NCI-H1436 (cell line): ENCODE data around the gene KDM3A.
"Not testable (repeated sequence)": the region's sequence is repeated elsewhere in the genome, so short reads cannot be mapped to it uniquely, and the experiment has no call there.

Source experiments
- DNase-seq: peaks from one replicate; lab custom pipeline; 2025; lab: John Stamatoyannopoulos, UW

KDM3A gene

GRCh38 chr2:86480105-86480504 lies 38.9 kb downstream of the KDM3A start:
- no peak for DNase-seq

DNA sequence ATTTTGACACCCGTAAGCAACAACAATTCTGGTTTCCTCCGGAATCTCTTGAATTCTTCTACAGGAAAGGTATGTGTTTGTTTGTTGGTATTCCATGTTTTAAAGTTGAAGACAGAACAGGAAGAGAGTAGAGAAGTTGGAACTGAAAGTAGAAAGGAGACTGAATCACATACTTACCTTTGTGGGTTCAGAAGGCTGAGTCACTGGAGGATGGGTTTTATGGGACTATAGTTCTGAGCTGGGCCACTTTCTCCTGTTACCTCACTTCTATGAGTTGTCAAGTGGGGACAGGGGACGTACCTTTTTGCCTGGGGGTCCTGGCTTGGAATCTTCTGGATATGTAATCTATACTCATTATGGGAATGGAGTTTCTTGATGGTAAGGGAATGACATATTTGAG lies 40.9 kb downstream of the KDM3A start:
- no peak for DNase-seq

DNA sequence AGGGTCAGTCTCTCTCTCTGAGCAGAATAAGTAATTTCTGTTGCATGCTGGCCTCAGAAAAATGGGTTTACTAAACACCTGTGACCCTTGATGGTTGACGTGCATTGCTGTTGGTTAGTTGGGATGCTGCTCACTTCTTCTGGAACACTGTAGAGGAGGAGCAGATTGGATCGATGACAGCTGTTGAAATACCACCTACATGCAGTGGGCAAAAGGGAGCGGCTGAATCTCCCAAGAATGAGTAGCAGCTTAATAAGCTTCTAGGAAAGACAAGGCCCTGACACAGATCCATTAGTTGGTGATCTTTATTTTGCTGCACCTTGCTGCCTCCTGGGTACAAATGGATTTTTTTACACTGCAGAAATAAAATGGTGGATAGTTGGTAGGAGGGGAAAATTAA lies 43.2 kb downstream of the KDM3A start:
- DNase-seq: no peak

- no peak for DNase-seq
These were observed 43.9 kb downstream of the KDM3A start for GRCh38 chr2:86485103-86485502.

GRCh38 chr2:86485802-86486201 lies 44.6 kb downstream of the KDM3A start:
- no peak for DNase-seq

DNA sequence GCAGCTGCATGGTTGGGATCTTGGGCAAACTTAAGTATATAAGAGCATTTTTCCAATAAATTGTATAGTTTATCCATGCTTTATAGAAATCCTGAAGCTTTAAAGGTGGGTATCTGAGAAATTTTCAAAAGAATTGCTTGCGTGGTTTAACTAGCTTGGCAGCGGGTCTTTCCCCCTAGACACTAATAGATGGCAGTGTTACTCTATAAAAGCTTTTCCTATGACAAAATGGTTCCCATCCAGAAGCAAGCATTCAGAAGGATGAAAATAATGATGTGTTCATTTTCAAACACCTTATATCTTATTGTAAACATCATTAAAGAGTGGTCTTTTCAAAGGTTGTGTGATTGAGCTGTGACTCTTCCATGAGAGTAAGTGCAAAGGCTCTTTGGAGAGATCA lies 45.9 kb downstream of the KDM3A start:
- DNase-seq: no peak

- DNase-seq: no peak
These were observed 47.5 kb downstream of the KDM3A start for GRCh38 chr2:86488561-86489250.

DNA sequence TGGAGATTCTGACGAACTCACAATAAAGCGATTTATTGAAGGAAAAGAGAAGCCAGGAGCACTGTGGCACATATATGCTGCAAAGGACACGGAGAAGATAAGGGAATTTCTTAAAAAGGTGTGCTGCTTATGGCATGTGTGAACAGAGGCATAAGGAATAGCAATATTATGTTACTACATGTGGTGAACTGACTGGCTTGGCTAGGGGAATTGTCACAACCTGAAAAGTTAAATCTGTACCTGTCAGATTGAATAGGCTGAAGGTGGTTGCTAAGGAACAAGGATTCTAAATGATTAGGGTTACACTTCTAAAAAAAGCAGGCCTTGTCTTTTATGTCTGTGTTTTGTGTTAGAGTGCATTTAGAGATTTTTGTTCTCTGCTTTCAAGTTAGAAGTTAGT lies 48.4 kb downstream of the KDM3A start:
- no peak for DNase-seq

DNA sequence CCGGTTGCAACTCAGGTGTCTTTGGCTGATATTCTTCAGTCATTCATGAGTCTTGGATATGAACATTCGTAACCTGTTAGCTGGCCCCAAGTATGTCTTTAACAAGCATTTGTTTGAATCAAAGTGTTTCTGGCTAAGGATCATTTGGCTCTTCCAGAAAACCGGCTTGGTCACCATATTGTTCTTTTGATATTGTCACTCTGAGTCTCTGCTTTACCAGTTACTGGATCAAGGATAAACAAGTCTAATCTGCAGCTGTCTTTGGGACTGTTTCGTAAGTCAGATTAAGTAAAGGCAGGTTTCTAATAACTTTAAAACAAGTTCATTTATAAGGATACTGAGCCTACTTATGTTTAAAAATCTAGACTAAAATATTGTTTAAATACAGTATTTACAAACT lies 49.1 kb downstream of the KDM3A start:
- DNase-seq: no peak

- DNase-seq: no peak
These were observed 49.9 kb downstream of the KDM3A start for GRCh38 chr2:86491088-86491487.

GRCh38 chr2:86492048-86492453 lies 50.9 kb downstream of the KDM3A start:
- DNase-seq: no peak

GRCh38 chr2:86496391-86496790 lies 55.2 kb downstream of the KDM3A start:
- DNase-seq: not testable (repeated sequence)

GRCh38 chr2:86498468-86499260 lies 57.5 kb downstream of the KDM3A start:
- DNase-seq: no peak

- DNase-seq: no peak
These were observed 58.2 kb downstream of the KDM3A start for GRCh38 chr2:86499326-86499725.

DNA sequence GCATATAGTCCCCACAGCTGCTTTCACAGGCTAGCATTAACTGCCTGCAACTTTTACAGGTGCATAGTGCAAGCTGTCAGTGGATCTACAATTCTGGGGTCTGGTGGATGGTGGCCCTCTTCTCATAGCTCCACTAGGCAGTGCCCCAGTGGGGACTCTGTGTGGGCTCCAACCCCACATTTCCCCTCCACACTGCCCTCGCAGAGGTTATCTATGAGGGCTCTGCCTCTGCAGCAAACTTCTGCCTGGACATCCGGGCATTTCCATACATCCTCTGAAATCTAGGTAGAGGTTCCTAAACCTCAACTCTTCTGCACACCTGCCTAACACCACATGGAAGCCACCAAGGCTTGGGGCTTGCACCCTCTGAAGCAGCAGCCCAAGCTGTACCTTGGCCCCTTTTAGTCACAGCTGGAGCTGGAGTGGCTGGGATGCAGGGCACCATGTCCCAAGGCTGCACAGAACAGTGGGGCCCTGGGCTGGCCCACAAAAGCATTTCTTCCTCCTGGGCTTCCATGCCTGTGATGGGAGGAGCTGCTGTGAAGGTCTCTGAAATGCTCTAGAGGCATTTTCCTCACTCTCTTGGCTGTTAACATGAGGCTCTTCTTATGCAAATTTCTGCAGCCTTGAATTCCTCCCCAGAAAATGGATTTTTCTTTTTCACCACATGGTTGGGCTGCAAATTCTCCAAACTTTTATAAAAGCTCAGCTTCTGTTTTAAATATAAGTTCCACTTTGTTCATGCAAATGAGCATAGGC lies 59.3 kb downstream of the KDM3A start:
- no peak for DNase-seq

DNA sequence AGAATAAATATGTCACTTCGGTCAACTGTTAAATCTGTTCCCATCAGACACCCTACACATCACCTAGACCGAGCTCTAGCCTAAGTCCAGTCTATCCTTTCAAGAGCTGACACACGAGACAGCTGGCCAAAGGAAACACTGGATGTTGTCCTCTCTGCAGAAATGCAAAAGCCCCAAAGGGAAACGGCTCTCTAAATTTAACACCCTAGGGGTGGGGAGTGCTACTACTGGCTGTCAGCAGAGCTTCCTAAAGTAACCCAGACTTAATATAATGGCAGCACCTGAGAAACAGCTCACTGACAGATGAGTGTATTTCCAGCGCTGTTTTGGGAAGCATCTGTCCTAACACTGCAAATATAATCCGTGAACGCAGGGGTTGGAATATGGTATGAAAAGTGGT lies 66.4 kb downstream of the KDM3A start:
- no peak for DNase-seq

DNA sequence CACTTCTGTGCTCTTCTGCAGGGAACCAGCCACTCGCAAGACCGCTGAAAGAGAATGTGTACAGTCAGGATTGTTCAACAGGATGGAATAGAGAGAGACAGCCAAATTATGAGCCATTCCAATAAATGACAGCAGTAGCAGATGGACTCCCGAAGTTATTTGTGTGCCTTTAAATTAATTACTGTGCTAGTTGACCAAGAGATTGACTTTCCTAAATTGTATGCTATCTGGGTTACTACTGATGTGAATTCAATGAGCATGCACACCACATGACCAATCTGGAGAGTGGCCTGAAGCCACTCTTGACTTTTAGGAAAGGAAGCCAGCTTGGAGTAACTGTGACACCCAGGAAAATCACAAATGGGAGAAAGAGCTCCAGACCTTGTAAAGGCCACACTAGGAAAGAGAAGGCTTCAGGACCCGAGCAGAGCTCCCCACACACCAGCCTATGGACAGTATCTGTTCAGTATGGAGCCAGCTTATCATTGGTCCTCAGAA lies 69.3 kb downstream of the KDM3A start:
- DNase-seq: no peak

GRCh38 chr2:86512034-86512433 lies 70.9 kb downstream of the KDM3A start:
- no peak for DNase-seq

- DNase-seq: no peak
These were observed 71.7 kb downstream of the KDM3A start for GRCh38 chr2:86512892-86513291.

DNA sequence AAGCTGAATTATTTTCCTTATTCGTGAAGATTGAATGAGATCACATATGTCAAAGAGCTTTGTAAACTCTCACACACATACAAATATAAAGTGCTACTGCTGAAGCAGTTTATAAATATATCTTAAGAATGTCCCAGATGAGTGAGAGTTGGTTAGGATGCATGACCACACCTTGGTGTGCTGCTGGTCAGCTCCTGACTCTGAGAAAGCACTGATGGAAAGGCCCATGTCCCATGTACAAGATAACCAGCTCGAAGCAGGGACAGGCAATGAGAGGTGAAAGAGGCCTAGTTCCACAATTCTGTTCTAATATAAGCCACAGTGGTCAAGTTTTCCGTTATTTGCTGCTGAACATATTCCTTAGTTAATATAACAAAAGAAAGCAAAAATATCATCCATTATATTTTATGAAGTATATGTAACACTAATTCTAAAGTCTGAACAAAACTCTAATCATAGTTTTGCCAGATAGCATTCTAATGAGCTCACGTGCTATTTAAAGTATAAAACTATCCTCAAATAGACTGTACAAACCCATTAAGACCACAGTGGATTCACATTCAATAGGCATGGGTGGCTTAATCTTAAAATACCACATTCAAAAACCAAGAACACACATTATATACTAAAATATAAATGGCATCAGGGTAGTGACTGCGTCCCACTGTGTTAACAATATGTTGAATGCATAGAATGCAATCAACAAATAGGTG lies 72.9 kb downstream of the KDM3A start:
- DNase-seq: no peak

GRCh38 chr2:86518481-86518880 lies 77.3 kb downstream of the KDM3A start:
- no peak for DNase-seq

GRCh38 chr2:86519349-86519748 lies 78.2 kb downstream of the KDM3A start:
- no peak for DNase-seq
